ENCODE data around the gene GSTA4. TPM values are rescaled to one million over a fixed set of nuclear protein-coding genes. Genes with fewer than 3 reads are reported as not detected.

GSTA4 gene
- polyA plus RNA-seq, 1 donor (not counting 4 experiments of a cell fraction or from before 2014, with no cell fraction given): 40.2 TPM

DNA sequence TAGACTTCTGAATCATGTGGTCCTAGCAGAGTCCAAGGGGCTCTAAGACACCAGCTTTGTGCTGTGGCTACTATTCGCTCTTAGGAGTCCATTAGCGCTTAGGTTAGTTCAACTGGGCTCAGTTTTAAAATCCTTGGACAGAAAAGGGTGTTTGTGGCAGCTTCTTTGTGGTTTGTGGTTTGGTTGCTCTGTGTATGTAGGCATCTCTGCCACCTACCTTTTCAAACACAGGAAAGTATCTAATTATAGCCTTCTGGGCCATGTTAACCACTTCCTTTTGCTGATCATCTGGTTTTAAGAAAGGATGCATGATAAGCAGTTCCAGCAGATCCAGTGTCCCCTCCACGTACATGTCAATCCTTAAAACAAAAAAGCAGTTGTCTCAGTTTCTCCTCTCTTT, 10.8 kb downstream of the GSTA4 start:
- no peaks in the 10 kb centered on the region for H3K4me1 ChIP-seq (ENCODE audit: control insufficient read depth, extremely low read depth, insufficient read depth, low read length)
- H3K27me3 ChIP-seq (ENCODE audit: control insufficient read depth, extremely low read depth, insufficient read depth, low read length): no peaks in the 10 kb centered on the region
- no peaks in the 10 kb centered on the region for H3K9me3 ChIP-seq (ENCODE audit: control insufficient read depth, low read depth, low read length)
- dilution Hi-C loops (cut with MboI; ENCODE audit: extremely low pct_ligation_motif_present, low sequenced_read_pairs): no loop called here
- no peaks in the 10 kb centered on the region for H3K9me1 ChIP-seq (ENCODE audit: control insufficient read depth, extremely low read depth, insufficient read depth, low read length)
- no peak overlapping the region for H3K4me3 ChIP-seq (ENCODE audit: control insufficient read depth in 2 of 3, extremely low read depth in 1 of 3, insufficient read depth in 2 of 3, low read depth in 1 of 3, low read length in 3 of 3)
- no peaks in the 10 kb centered on the region for H3K79me2 ChIP-seq (ENCODE audit: control insufficient read depth, insufficient read depth, low read length)
- no peak overlapping the region for H2AFZ ChIP-seq (ENCODE audit: control insufficient read depth, low read length)
- H3K27ac ChIP-seq (ENCODE audit: control insufficient read depth, insufficient read depth, low read length): no peak overlapping the region
- no peaks in the 10 kb centered on the region for H4K20me1 ChIP-seq (ENCODE audit: control insufficient read depth, extremely low read depth, insufficient read depth, low read length)
- no peak for TF ChIP-seq EZH2 (IDR thresholded peaks at IDR 0.05; ENCODE audit: low read length)
- TF ChIP-seq, protein P1, sequence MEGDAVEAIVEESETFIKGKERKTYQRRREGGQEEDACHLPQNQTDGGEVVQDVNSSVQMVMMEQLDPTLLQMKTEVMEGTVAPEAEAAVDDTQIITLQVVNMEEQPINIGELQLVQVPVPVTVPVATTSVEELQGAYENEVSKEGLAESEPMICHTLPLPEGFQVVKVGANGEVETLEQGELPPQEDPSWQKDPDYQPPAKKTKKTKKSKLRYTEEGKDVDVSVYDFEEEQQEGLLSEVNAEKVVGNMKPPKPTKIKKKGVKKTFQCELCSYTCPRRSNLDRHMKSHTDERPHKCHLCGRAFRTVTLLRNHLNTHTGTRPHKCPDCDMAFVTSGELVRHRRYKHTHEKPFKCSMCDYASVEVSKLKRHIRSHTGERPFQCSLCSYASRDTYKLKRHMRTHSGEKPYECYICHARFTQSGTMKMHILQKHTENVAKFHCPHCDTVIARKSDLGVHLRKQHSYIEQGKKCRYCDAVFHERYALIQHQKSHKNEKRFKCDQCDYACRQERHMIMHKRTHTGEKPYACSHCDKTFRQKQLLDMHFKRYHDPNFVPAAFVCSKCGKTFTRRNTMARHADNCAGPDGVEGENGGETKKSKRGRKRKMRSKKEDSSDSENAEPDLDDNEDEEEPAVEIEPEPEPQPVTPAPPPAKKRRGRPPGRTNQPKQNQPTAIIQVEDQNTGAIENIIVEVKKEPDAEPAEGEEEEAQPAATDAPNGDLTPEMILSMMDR (optimal IDR thresholded peaks at IDR 0.05 in 1 of 3, IDR thresholded peaks at IDR 0.05 in 1 of 3, conservative IDR thresholded peaks at IDR 0.05 in 1 of 3; ENCODE audit: extremely low read depth in 1 of 3, insufficient read depth in 2 of 3, low read length in 3 of 3): no peak
- no peak for DNase-seq (ENCODE audit: low read depth, low spot score)
- H3K36me3 ChIP-seq (ENCODE audit: control insufficient read depth in 2 of 2, extremely low read depth in 1 of 2, insufficient read depth in 2 of 2, low read length in 2 of 2): peaks cover 5 to 10% of the 10 kb centered on the region in 2 experiments
- peak; percentile 43 for FAIRE-seq
- H3K9ac ChIP-seq (ENCODE audit: control insufficient read depth, extremely low read depth, insufficient read depth, low read length): no peak overlapping the region
- no peak overlapping the region for H3K4me2 ChIP-seq (ENCODE audit: control insufficient read depth, extremely low read depth, insufficient read depth, low read depth, low read length)

DNA sequence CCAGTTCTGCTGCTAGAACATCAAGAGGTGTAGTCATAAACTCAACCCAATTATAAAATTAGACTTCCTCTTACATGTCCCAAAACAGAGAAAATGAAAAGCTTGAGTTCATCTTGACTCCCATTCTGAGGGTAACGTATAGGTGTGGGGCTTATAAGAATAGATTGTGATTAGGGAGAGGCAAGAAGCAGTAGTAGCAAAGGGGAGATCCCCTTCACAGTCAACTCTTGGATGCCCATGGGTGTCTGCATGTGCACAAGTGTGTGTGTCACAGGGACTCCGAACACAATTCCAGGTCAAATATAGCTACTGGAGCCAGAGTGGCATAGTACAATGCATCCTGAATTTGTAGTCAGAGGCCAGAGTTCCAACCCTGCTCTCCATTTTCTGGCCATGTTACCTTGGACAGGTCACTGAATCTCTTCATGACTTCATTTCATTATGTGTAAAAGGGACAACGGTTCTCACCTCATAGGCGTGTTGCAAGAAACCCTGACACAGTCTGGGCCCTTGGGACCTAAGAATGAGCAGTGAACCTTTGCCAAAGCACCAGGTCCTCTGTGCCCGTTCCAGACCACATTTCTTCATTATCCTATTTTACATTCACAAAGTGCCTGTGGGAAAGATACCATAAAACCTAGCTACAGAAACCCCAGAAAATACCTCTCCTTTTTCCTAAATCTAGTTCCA, 11.8 kb downstream of the GSTA4 start:
- no peaks in the 10 kb centered on the region for H3K79me2 ChIP-seq (ENCODE audit: control insufficient read depth, insufficient read depth, low read length)
- TF ChIP-seq, protein P1 (optimal IDR thresholded peaks at IDR 0.05 in 1 of 3, IDR thresholded peaks at IDR 0.05 in 1 of 3, conservative IDR thresholded peaks at IDR 0.05 in 1 of 3; ENCODE audit: extremely low read depth in 1 of 3, insufficient read depth in 2 of 3, low read length in 3 of 3): no peak
- TF ChIP-seq EZH2 (IDR thresholded peaks at IDR 0.05; ENCODE audit: low read length): no peak
- no peaks in the 10 kb centered on the region for H3K4me1 ChIP-seq (ENCODE audit: control insufficient read depth, extremely low read depth, insufficient read depth, low read length)
- DNase-seq (ENCODE audit: low read depth, low spot score) (no peak), FAIRE-seq (no peak)
- H3K4me3 ChIP-seq (ENCODE audit: control insufficient read depth in 2 of 3, extremely low read depth in 1 of 3, insufficient read depth in 2 of 3, low read depth in 1 of 3, low read length in 3 of 3): no peak overlapping the region
- H3K36me3 ChIP-seq (ENCODE audit: control insufficient read depth in 2 of 2, extremely low read depth in 1 of 2, insufficient read depth in 2 of 2, low read length in 2 of 2): peaks cover 5 to 9% of the 10 kb centered on the region in 2 experiments
- H3K4me2 ChIP-seq (ENCODE audit: control insufficient read depth, extremely low read depth, insufficient read depth, low read depth, low read length): no peak overlapping the region
- no peak overlapping the region for H3K9ac ChIP-seq (ENCODE audit: control insufficient read depth, extremely low read depth, insufficient read depth, low read length)
- no peaks in the 10 kb centered on the region for H3K27me3 ChIP-seq (ENCODE audit: control insufficient read depth, extremely low read depth, insufficient read depth, low read length)
- H3K9me1 ChIP-seq (ENCODE audit: control insufficient read depth, extremely low read depth, insufficient read depth, low read length): no peaks in the 10 kb centered on the region
- dilution Hi-C loops (cut with MboI; ENCODE audit: extremely low pct_ligation_motif_present, low sequenced_read_pairs): no loop called here
- no peaks in the 10 kb centered on the region for H3K9me3 ChIP-seq (ENCODE audit: control insufficient read depth, low read depth, low read length)
- H3K27ac ChIP-seq (ENCODE audit: control insufficient read depth, insufficient read depth, low read length): no peak overlapping the region
- no peaks in the 10 kb centered on the region for H4K20me1 ChIP-seq (ENCODE audit: control insufficient read depth, extremely low read depth, insufficient read depth, low read length)
- no peak overlapping the region for H2AFZ ChIP-seq (ENCODE audit: control insufficient read depth, low read length)

Measured in keratinocyte (primary cell).